SH-SY5Y (cell line): Measurements from ENCODE around the gene GRID2.

Source experiments
- GATA2 ChIP-seq: IDR thresholded peaks from 2 replicates; pipeline ENCODE4 v1.6.1; 2011; ENCODE audit warnings: mild to moderate bottlenecking, low read depth, low read length
- GATA3 ChIP-seq: IDR thresholded peaks from 2 replicates; pipeline ENCODE4 v1.6.1; 2011; ENCODE audit warnings: low read depth, mild to moderate bottlenecking, low read length, moderate library complexity

DNA sequence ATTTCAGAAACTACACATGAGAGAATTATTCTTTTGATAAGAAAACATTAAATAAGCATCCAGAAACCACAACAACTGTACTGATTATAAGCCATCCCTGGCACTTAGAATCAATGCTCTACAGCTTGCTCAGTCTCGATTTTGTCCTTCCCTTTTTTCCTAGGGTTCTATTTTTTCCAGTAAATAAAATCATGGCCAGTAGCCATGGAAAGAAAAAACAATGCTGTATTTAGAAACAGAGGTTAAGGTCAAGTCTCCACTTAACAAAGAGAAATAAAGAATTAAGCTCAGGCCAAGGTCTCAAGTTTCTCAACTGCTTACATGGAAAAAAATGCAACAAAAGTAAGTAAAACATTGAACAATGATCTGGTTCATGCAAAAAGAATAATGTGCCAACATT is 38.7 kb upstream of the GRID2 start:
- no peak for TF ChIP-seq GATA2
- no peak for TF ChIP-seq GATA3
